CD8-positive, alpha-beta memory T cell (primary cell): ENCODE data around the gene RXFP1. TPM values are rescaled to one million over a fixed set of nuclear protein-coding genes. Genes with fewer than 3 reads are reported as not detected.

ENCODE experiments used
- CTCF ChIA-PET: fragments of 350-600 bp; sonication (Branson Sonifier 250); formaldehyde crosslinking; loops from one replicate; lab custom pipeline; 2021; ENCODE audit warnings: antibody characterized with exemption; lab: Charles Lee
- POLR2A ChIA-PET: fragments of 350-600 bp; sonication (Branson Sonifier 250); formaldehyde crosslinking; loops from one replicate; lab custom pipeline; 2021; ENCODE audit warnings: antibody characterized with exemption; lab: Charles Lee
- DNase-seq, 5 donors: peaks; one replicate each; pipeline versions ENCODE4 v3.0.0 to v3.0.0-alpha.2; 2020 to 2022; ENCODE audit warnings: mixed read lengths in 1 of 5
- H3K27ac ChIP-seq: one replicate; pipeline ENCODE4 v1.7.0; 2013; ENCODE audit warnings: low read depth, mild to moderate bottlenecking, low read length, moderate library complexity
- H3K27me3 ChIP-seq: 2 replicates; pipeline ENCODE4 v1.7.0; 2013; ENCODE audit warnings: low read length, mild to moderate bottlenecking; ENCODE audit not compliant: insufficient read depth, poor library complexity, severe bottlenecking
- H3K36me3 ChIP-seq: 2 replicates; pipeline ENCODE4 v1.7.0; 2013; ENCODE audit warnings: mild to moderate bottlenecking, low read length, moderate library complexity; ENCODE audit not compliant: insufficient read depth
- H3K4me1 ChIP-seq: 2 replicates; pipeline ENCODE4 v1.7.0; 2013; ENCODE audit warnings: mild to moderate bottlenecking, low read length, moderate library complexity; ENCODE audit not compliant: insufficient read depth
- H3K4me3 ChIP-seq: 2 replicates; pipeline ENCODE4 v1.7.0; 2013; ENCODE audit warnings: mild to moderate bottlenecking, low read length
- H3K9me3 ChIP-seq: 2 replicates; pipeline ENCODE4 v1.7.0; 2013; ENCODE audit warnings: mild to moderate bottlenecking, low read length
- H3K27ac Mint-ChIP-seq, 8 donors: one replicate each; pipeline ENCODE4 v1.8.0; 2020 to 2021; ENCODE audit warnings: mixed read lengths in 8 of 8, mild to moderate bottlenecking in 6 of 8, inconsistent platforms in 3 of 8, moderate library complexity in 3 of 8
- H3K27me3 Mint-ChIP-seq, 2 donors: one replicate each; pipeline ENCODE4 v1.8.0; 2020 to 2021; ENCODE audit warnings: mixed read lengths in 2 of 2, mild to moderate bottlenecking in 1 of 2, moderate library complexity in 1 of 2
- H3K36me3 Mint-ChIP-seq, 3 donors: one replicate each; pipeline ENCODE4 v1.8.0; 2020 to 2021; ENCODE audit warnings: mixed read lengths in 3 of 3, inconsistent platforms in 1 of 3, mild to moderate bottlenecking in 1 of 3
- H3K4me1 Mint-ChIP-seq, 3 donors: one replicate each; pipeline ENCODE4 v1.8.0; 2020 to 2021; ENCODE audit warnings: mixed read lengths in 3 of 3, inconsistent platforms in 1 of 3, mild to moderate bottlenecking in 1 of 3
- H3K4me3 Mint-ChIP-seq, 7 donors: one replicate each; pipeline ENCODE4 v1.8.0; 2020 to 2021; ENCODE audit warnings: mixed read lengths in 7 of 7, mild to moderate bottlenecking in 6 of 7, moderate library complexity in 4 of 7, inconsistent platforms in 2 of 7
- H3K9me3 Mint-ChIP-seq, 5 donors: one replicate each; pipeline ENCODE4 v1.8.0; 2020 to 2022; ENCODE audit warnings: mixed read lengths in 5 of 5, mild to moderate bottlenecking in 3 of 5, moderate library complexity in 2 of 5, inconsistent platforms in 1 of 5
- polyA plus RNA-seq: library from polyadenylated mRNA; unstranded; fragments of 300-500 nt; fragmentation: Illumina TruSeq; gene quantifications from one replicate; pipeline ENCODE4 v1.2.3, GENCODE V29; 2021
- total RNA-seq, 2 experiments: library from RNA; stranded (reverse); gene quantifications; one replicate each; pipeline ENCODE4 v1.2.3, GENCODE V29; 2021

The RXFP1 gene
- total and polyA plus RNA-seq, 3 experiments from 2014 or later = not detected

- Mint-ChIP-seq H3K27ac (no peak overlapping the region), H3K4me3 (peak overlapping the region in 1 of 7 donors; percentile 14), H3K9me3 (peaks cover 0 to 2% (median 0%) of the 10 kb centered on the region in 5 donors), H3K4me1 (peaks cover 0 to 3% (median 0%) of the 10 kb centered on the region in 3 donors), H3K36me3 (no peaks in the 10 kb centered on the region), H3K27me3 (peaks cover 3% of the 10 kb centered on the region in 2 donors)
- Histone ChIP-seq H3K36me3 (no peaks in the 10 kb centered on the region), H3K4me3 (no peak overlapping the region), H3K27ac (no peak overlapping the region), H3K4me1 (no peaks in the 10 kb centered on the region), H3K27me3 (no peaks in the 10 kb centered on the region), H3K9me3 (no peaks in the 10 kb centered on the region)
- ChIA-PET CTCF (no interaction called here), POLR2A (no interaction called here)
- no peak for DNase-seq
These were observed 13.5 kb downstream of the RXFP1 start for GRCh38 chr4:158535130-158535614.

GRCh38 chr4:158536833-158537232, 15.2 kb downstream of the RXFP1 start:
- H3K4me3 Mint-ChIP-seq = no peak overlapping the region
- POLR2A ChIA-PET = no interaction called here

GRCh38 chr4:158538176-158538575, 16.5 kb downstream of the RXFP1 start:
- Mint-ChIP-seq H3K27me3 (peaks cover 3% of the 10 kb centered on the region in 2 donors), H3K27ac (no peak overlapping the region), H3K9me3 (peaks cover 0 to 2% (median 0%) of the 10 kb centered on the region in 5 donors), H3K4me3 (no peak overlapping the region), H3K36me3 (no peaks in the 10 kb centered on the region), H3K4me1 (peaks cover 0 to 3% (median 0%) of the 10 kb centered on the region in 3 donors)
- Histone ChIP-seq H3K4me3 (no peak overlapping the region), H3K27me3 (no peaks in the 10 kb centered on the region), H3K9me3 (no peaks in the 10 kb centered on the region), H3K27ac (no peak overlapping the region), H3K36me3 (no peaks in the 10 kb centered on the region), H3K4me1 (no peaks in the 10 kb centered on the region)
- CTCF ChIA-PET = no interaction called here
- POLR2A ChIA-PET = no interaction called here
- DNase-seq = no peak

More at GRCh38 chr4:158536833-158537232, 15.2 kb downstream of the RXFP1 start:
- Histone ChIP-seq H3K4me1 (no peaks in the 10 kb centered on the region), H3K36me3 (no peaks in the 10 kb centered on the region), H3K9me3 (no peaks in the 10 kb centered on the region), H3K27ac (no peak overlapping the region), H3K27me3 (no peaks in the 10 kb centered on the region), H3K4me3 (no peak overlapping the region)
- Mint-ChIP-seq H3K4me1 (peaks cover 0 to 3% (median 0%) of the 10 kb centered on the region in 3 donors), H3K27ac (no peak overlapping the region), H3K27me3 (peaks cover 3% of the 10 kb centered on the region in 2 donors), H3K9me3 (peaks cover 0 to 2% (median 0%) of the 10 kb centered on the region in 5 donors), H3K36me3 (no peaks in the 10 kb centered on the region)
- no peak for DNase-seq
- CTCF ChIA-PET = interaction anchor here (0.7 kb wide), 1 partner anchor 574 kb away, joined by 3 read pairs; no protein-coding TSS in a partner anchor

GRCh38 chr4:158538911-158539310, 17.2 kb downstream of the RXFP1 start:
- no peak for DNase-seq
- Histone ChIP-seq H3K27me3 (no peaks in the 10 kb centered on the region), H3K27ac (no peak overlapping the region), H3K36me3 (no peaks in the 10 kb centered on the region), H3K4me1 (no peaks in the 10 kb centered on the region), H3K9me3 (no peaks in the 10 kb centered on the region), H3K4me3 (no peak overlapping the region)
- Mint-ChIP-seq H3K4me3 (no peak overlapping the region), H3K9me3 (peaks cover 0 to 2% (median 0%) of the 10 kb centered on the region in 5 donors), H3K27ac (no peak overlapping the region), H3K36me3 (no peaks in the 10 kb centered on the region), H3K27me3 (peaks cover 1 to 3% of the 10 kb centered on the region in 2 donors), H3K4me1 (peaks cover 0 to 3% (median 0%) of the 10 kb centered on the region in 3 donors)
- POLR2A ChIA-PET = no interaction called here
- CTCF ChIA-PET = no interaction called here

- Histone ChIP-seq H3K4me3 (no peak overlapping the region), H3K36me3 (no peaks in the 10 kb centered on the region), H3K4me1 (no peaks in the 10 kb centered on the region), H3K9me3 (no peaks in the 10 kb centered on the region), H3K27me3 (no peaks in the 10 kb centered on the region), H3K27ac (no peak overlapping the region)
- DNase-seq = no peak
- Mint-ChIP-seq H3K4me3 (no peak overlapping the region), H3K4me1 (no peaks in the 10 kb centered on the region), H3K27me3 (no peaks in the 10 kb centered on the region), H3K9me3 (peaks cover 0 to 6% (median 0%) of the 10 kb centered on the region in 5 donors), H3K36me3 (no peaks in the 10 kb centered on the region), H3K27ac (no peak overlapping the region)
- ChIA-PET POLR2A (no interaction called here), CTCF (no interaction called here)
These were observed 18.6 kb downstream of the RXFP1 start for GRCh38 chr4:158540125-158540907.

- Mint-ChIP-seq H3K4me3 (no peak overlapping the region), H3K4me1 (no peaks in the 10 kb centered on the region), H3K27ac (no peak overlapping the region), H3K36me3 (no peaks in the 10 kb centered on the region), H3K27me3 (no peaks in the 10 kb centered on the region), H3K9me3 (peaks cover 0 to 6% (median 0%) of the 10 kb centered on the region in 5 donors)
- H3K36me3 ChIP-seq = no peaks in the 10 kb centered on the region
- no peaks in the 10 kb centered on the region for H3K27me3 ChIP-seq
- no peaks in the 10 kb centered on the region for H3K4me1 ChIP-seq
- ChIA-PET POLR2A (no interaction called here), CTCF (no interaction called here)
- H3K4me3 ChIP-seq = no peak overlapping the region
- no peaks in the 10 kb centered on the region for H3K9me3 ChIP-seq
- no peak for DNase-seq
- no peak overlapping the region for H3K27ac ChIP-seq
These were observed 19.8 kb downstream of the RXFP1 start for GRCh38 chr4:158541506-158541905.

GRCh38 chr4:158543191-158543590, 21.5 kb downstream of the RXFP1 start:
- H3K4me1 ChIP-seq = no peaks in the 10 kb centered on the region
- Mint-ChIP-seq H3K4me1 (no peaks in the 10 kb centered on the region), H3K36me3 (no peaks in the 10 kb centered on the region), H3K27ac (no peak overlapping the region), H3K9me3 (peaks cover 0 to 8% (median 0%) of the 10 kb centered on the region in 5 donors), H3K4me3 (no peak overlapping the region), H3K27me3 (no peaks in the 10 kb centered on the region)
- no peaks in the 10 kb centered on the region for H3K9me3 ChIP-seq
- H3K27ac ChIP-seq = no peak overlapping the region
- no peak for DNase-seq
- no peaks in the 10 kb centered on the region for H3K36me3 ChIP-seq
- no peaks in the 10 kb centered on the region for H3K27me3 ChIP-seq
- ChIA-PET POLR2A (no interaction called here), CTCF (no interaction called here)
- H3K4me3 ChIP-seq = no peak overlapping the region

- H3K36me3 ChIP-seq = no peaks in the 10 kb centered on the region
- Mint-ChIP-seq H3K4me1 (no peaks in the 10 kb centered on the region), H3K9me3 (peaks cover 0 to 10% (median 4%) of the 10 kb centered on the region in 5 donors), H3K36me3 (no peaks in the 10 kb centered on the region), H3K27ac (no peak overlapping the region), H3K27me3 (no peaks in the 10 kb centered on the region), H3K4me3 (no peak overlapping the region)
- ChIA-PET CTCF (no interaction called here), POLR2A (no interaction called here)
- no peaks in the 10 kb centered on the region for H3K9me3 ChIP-seq
- no peaks in the 10 kb centered on the region for H3K27me3 ChIP-seq
- no peak overlapping the region for H3K27ac ChIP-seq
- no peak overlapping the region for H3K4me3 ChIP-seq
- no peak for DNase-seq
- no peaks in the 10 kb centered on the region for H3K4me1 ChIP-seq
These were observed 22.5 kb downstream of the RXFP1 start for GRCh38 chr4:158544141-158544540.
